HG02759 (cell line): Measurements from ENCODE around the gene RPL38.

ENCODE experiments used
- ATAC-seq: cut with Tn5 transposase; IDR thresholded peaks from one replicate; pipeline ENCODE4 v1.9.1; 2021; ENCODE audit warnings: mild to moderate bottlenecking, moderate library complexity; ENCODE audit not compliant: unreplicated experiment

The RPL38 gene

GRCh38 chr17:74245871-74246270 is 42.4 kb downstream of the RPL38 start:
- ATAC-seq: no peak

- no peak for ATAC-seq
These were observed 46.3 kb downstream of the RPL38 start for GRCh38 chr17:74249590-74250270.

- ATAC-seq: no peak
These were observed 47.0 kb downstream of the RPL38 start for GRCh38 chr17:74250324-74250995.

- no peak for ATAC-seq
These were observed 47.6 kb downstream of the RPL38 start for GRCh38 chr17:74251051-74251450.

- ATAC-seq: no peak
These were observed 48.1 kb downstream of the RPL38 start for GRCh38 chr17:74251569-74251968.

- no peak for ATAC-seq
These were observed 48.7 kb downstream of the RPL38 start for GRCh38 chr17:74252211-74252610.

GRCh38 chr17:74253036-74253435 is 49.6 kb downstream of the RPL38 start:
- no peak for ATAC-seq

- ATAC-seq: no peak
These were observed 53.8 kb downstream of the RPL38 start for GRCh38 chr17:74257311-74257710.

GRCh38 chr17:74259667-74260524 is 56.4 kb downstream of the RPL38 start:
- no peak for ATAC-seq
